Colonic mucosa (tissue), 4 donors: ENCODE measurements around the gene DIP2A. TPM values are rescaled to one million over a fixed set of nuclear protein-coding genes. Genes with fewer than 3 reads are reported as not detected.

Source experiments
- DNase-seq: peaks from one replicate; pipeline ENCODE4 v3.0.0-alpha.2; 2020
- H3K27ac ChIP-seq: fragments of 200-600 bp; one replicate; pipeline ENCODE4 v1.8.0; 2021
- H3K27me3 ChIP-seq: fragments of 200-600 bp; one replicate; pipeline ENCODE4 v1.8.0; 2021
- H3K36me3 ChIP-seq: fragments of 200-600 bp; one replicate; pipeline ENCODE4 v1.8.0; 2021
- H3K4me1 ChIP-seq: fragments of 200-600 bp; one replicate; pipeline ENCODE4 v1.8.0; 2021; ENCODE audit warnings: mild to moderate bottlenecking
- H3K4me3 ChIP-seq: fragments of 200-600 bp; one replicate; pipeline ENCODE4 v1.8.0; 2021
- H3K9ac ChIP-seq, 2 donors: one replicate each; pipeline ENCODE4 v1.7.0; 2013; ENCODE audit warnings: control low read depth in 2 of 2, low read depth in 2 of 2, low read length in 2 of 2
- H3K9me3 ChIP-seq: fragments of 200-600 bp; one replicate; pipeline ENCODE4 v1.8.0; 2021
- CTCF ChIP-seq: fragments of 200-600 bp; IDR thresholded peaks from one replicate; pipeline ENCODE4 v1.8.0; 2022; ENCODE audit warnings: antibody characterized with exemption, mild to moderate bottlenecking
- intact Hi-C: fragments of 100-400 bp; cut with DNase I; formaldehyde crosslinking; loops from one replicate; pipeline ENCODE4 v1.14.1; 2022
- total RNA-seq, 2 donors: library from RNA; stranded (reverse); fragmentation: NEBNext Ultra II Directional in 1 of 2; extraction: Animal tissue kit (Norgen Biotek cat#: 25700) in 1 of 2; gene quantifications; one replicate each; pipeline ENCODE4 v1.2.1, GENCODE V29; 2021
- donor health status: healthy.
- donor health status: DM: no; HTN: no; CAD: no.
- donor health status: DM: no; HTN: no; CAD: no.

Gene DIP2A
- total RNA-seq, 2 donors from 2014 or later = 40.4 to 41.0 TPM

GRCh38 chr21:46550116-46550941 is 91.6 kb downstream of the DIP2A start:
- intact Hi-C loops = no loop called here
- Histone ChIP-seq H3K4me3 (no peak overlapping the region), H3K9ac (no peak overlapping the region), H3K27ac (no peak overlapping the region), H3K4me1 (no peaks in the 10 kb centered on the region), H3K9me3 (no peaks in the 10 kb centered on the region), H3K36me3 (peaks cover 5% of the 10 kb centered on the region), H3K27me3 (no peaks in the 10 kb centered on the region)
- no peak for DNase-seq
- no peak for TF ChIP-seq CTCF

- intact Hi-C loops = no loop called here
- Histone ChIP-seq H3K36me3 (no peaks in the 10 kb centered on the region), H3K27ac (peak overlapping the region; percentile 23), H3K4me3 (no peak overlapping the region), H3K27me3 (no peaks in the 10 kb centered on the region), H3K9ac (no peak overlapping the region), H3K4me1 (no peaks in the 10 kb centered on the region), H3K9me3 (no peaks in the 10 kb centered on the region)
- DNase-seq = no peak
- TF ChIP-seq CTCF = no peak
Observed at GRCh38 chr21:46551636-46552241, 93.0 kb downstream of the DIP2A start.

GRCh38 chr21:46552274-46552673 is 93.6 kb downstream of the DIP2A start:
- Histone ChIP-seq H3K4me3 (no peak overlapping the region), H3K9ac (no peak overlapping the region), H3K4me1 (no peaks in the 10 kb centered on the region), H3K27ac (peak overlapping the region; percentile 23), H3K27me3 (no peaks in the 10 kb centered on the region), H3K36me3 (no peaks in the 10 kb centered on the region), H3K9me3 (no peaks in the 10 kb centered on the region)
- TF ChIP-seq CTCF = no peak
- intact Hi-C loops = no loop called here
- no peak for DNase-seq

- no peak overlapping the region for H3K4me3 ChIP-seq
- H3K27me3 ChIP-seq = no peaks in the 10 kb centered on the region
- DNase-seq = no peak
- intact Hi-C loops = no loop called here
- no peaks in the 10 kb centered on the region for H3K4me1 ChIP-seq
- TF ChIP-seq CTCF = no peak
- H3K27ac ChIP-seq = peak overlapping the region; percentile 23
- no peak overlapping the region for H3K9ac ChIP-seq
- H3K36me3 ChIP-seq = no peaks in the 10 kb centered on the region
- H3K9me3 ChIP-seq = no peaks in the 10 kb centered on the region
Observed at GRCh38 chr21:46552865-46553379, 94.2 kb downstream of the DIP2A start.

GRCh38 chr21:46553993-46554392 is 95.3 kb downstream of the DIP2A start:
- H3K9ac ChIP-seq = no peak overlapping the region
- H3K36me3 ChIP-seq = no peaks in the 10 kb centered on the region
- H3K4me1 ChIP-seq = no peaks in the 10 kb centered on the region
- no peak overlapping the region for H3K4me3 ChIP-seq
- no peak overlapping the region for H3K27ac ChIP-seq
- DNase-seq = no peak
- no peaks in the 10 kb centered on the region for H3K9me3 ChIP-seq
- intact Hi-C loops = no loop called here
- H3K27me3 ChIP-seq = no peaks in the 10 kb centered on the region
- TF ChIP-seq CTCF = no peak
